H9 (cell line): ENCODE measurements around the gene SLC35A3. TPM values are rescaled to one million over a fixed set of nuclear protein-coding genes. Genes with fewer than 3 reads are reported as not detected.

Experiments used
- DNase-seq: peaks from one replicate; pipeline ENCODE4 v3.0.0-alpha.2; 2017
- H2AFZ ChIP-seq: one replicate; pipeline ENCODE4 v1.6.1; 2013; ENCODE audit warnings: mild to moderate bottlenecking, low read length, control low read depth, moderate library complexity
- H2AK5ac ChIP-seq: 2 replicates; pipeline ENCODE4 v1.6.1; 2013; ENCODE audit warnings: low read length, control low read depth, mixed read lengths; ENCODE audit not compliant: insufficient read length
- H2BK120ac ChIP-seq: one replicate; pipeline ENCODE4 v1.6.1; 2013; ENCODE audit warnings: low read depth, mild to moderate bottlenecking, low read length, control low read depth, inconsistent platforms; ENCODE audit not compliant: poor library complexity, severe bottlenecking
- H2BK12ac ChIP-seq: 2 replicates; pipeline ENCODE4 v1.6.1; 2013; ENCODE audit warnings: low read length, control low read depth, mixed read lengths, low read depth; ENCODE audit not compliant: insufficient read length
- H2BK15ac ChIP-seq: 2 replicates; pipeline ENCODE4 v1.6.1; 2013; ENCODE audit warnings: low read depth, low read length, control low read depth
- H2BK20ac ChIP-seq: one replicate; pipeline ENCODE4 v1.6.1; 2013; ENCODE audit warnings: low read depth, mild to moderate bottlenecking, low read length, control low read depth, inconsistent platforms; ENCODE audit not compliant: poor library complexity, severe bottlenecking
- H2BK5ac ChIP-seq: 2 replicates; pipeline ENCODE4 v1.6.1; 2013; ENCODE audit warnings: low read length, control low read depth, mixed read lengths; ENCODE audit not compliant: insufficient read length
- H3K14ac ChIP-seq: 2 replicates; pipeline ENCODE4 v1.6.1; 2013; ENCODE audit warnings: low read length, control low read depth; ENCODE audit not compliant: insufficient read depth
- H3K18ac ChIP-seq: 2 replicates; pipeline ENCODE4 v1.6.1; 2013; ENCODE audit warnings: low read depth, mild to moderate bottlenecking, mixed read lengths, low read length, control low read depth; ENCODE audit not compliant: insufficient read length
- H3K23ac ChIP-seq: 2 replicates; pipeline ENCODE4 v1.6.1; 2013; ENCODE audit warnings: low read length, control low read depth, mixed read lengths, low read depth; ENCODE audit not compliant: insufficient read length
- H3K23me2 ChIP-seq: 2 replicates; pipeline ENCODE4 v1.6.1; 2013; ENCODE audit warnings: low read depth, mild to moderate bottlenecking, mixed read lengths, low read length, control low read depth; ENCODE audit not compliant: insufficient read length, poor library complexity, severe bottlenecking
- H3K27ac ChIP-seq: 2 replicates; pipeline ENCODE4 v1.5.1; 2013; ENCODE audit warnings: low read length, control low read depth, mixed read lengths, low read depth; ENCODE audit not compliant: insufficient read length
- H3K27me3 ChIP-seq: 2 replicates; pipeline ENCODE4 v1.6.1; 2013; ENCODE audit warnings: low read length, control low read depth, inconsistent platforms; ENCODE audit not compliant: insufficient read depth
- H3K4ac ChIP-seq: 2 replicates; pipeline ENCODE4 v1.6.1; 2013; ENCODE audit warnings: low read depth, mild to moderate bottlenecking, control low read depth, inconsistent platforms, low read length, moderate library complexity
- H3K4me1 ChIP-seq: 2 replicates; pipeline ENCODE4 v1.6.1; 2013; ENCODE audit warnings: low read length, control low read depth, inconsistent platforms; ENCODE audit not compliant: insufficient read depth
- H3K4me2 ChIP-seq: 2 replicates; pipeline ENCODE4 v1.6.1; 2013; ENCODE audit warnings: low read length, control low read depth, mixed read lengths; ENCODE audit not compliant: insufficient read length, insufficient read depth
- H3K56ac ChIP-seq: 2 replicates; pipeline ENCODE4 v1.6.1; 2013; ENCODE audit warnings: low read depth, mild to moderate bottlenecking, mixed read lengths, low read length, control low read depth; ENCODE audit not compliant: insufficient read length
- H3K79me1 ChIP-seq: 2 replicates; pipeline ENCODE4 v1.6.1; 2013; ENCODE audit warnings: low read depth, mild to moderate bottlenecking, moderate library complexity, low read length, control low read depth, inconsistent platforms; ENCODE audit not compliant: insufficient read depth, poor library complexity, severe bottlenecking
- H3K79me2 ChIP-seq: 2 replicates; pipeline ENCODE4 v1.6.1; 2013; ENCODE audit warnings: low read length, control low read depth, inconsistent platforms; ENCODE audit not compliant: insufficient read depth
- H3K9ac ChIP-seq: 2 replicates; pipeline ENCODE4 v1.6.1; 2013; ENCODE audit warnings: low read length, control low read depth, mixed read lengths; ENCODE audit not compliant: insufficient read length; ENCODE audit errors: extremely low read depth
- H3K9me3 ChIP-seq: one replicate; pipeline ENCODE4 v1.6.1; 2013; ENCODE audit warnings: low read depth, low read length, inconsistent platforms; ENCODE audit not compliant: control insufficient read depth
- H3T11ph ChIP-seq: one replicate; pipeline ENCODE4 v1.6.1; 2013; ENCODE audit warnings: mild to moderate bottlenecking, low read length, control low read depth, inconsistent platforms
- H4K20me1 ChIP-seq: one replicate; pipeline ENCODE4 v1.6.1; 2013; ENCODE audit not compliant: control insufficient read depth, insufficient read length, insufficient read depth
- H4K5ac ChIP-seq: 2 replicates; pipeline ENCODE4 v1.6.1; 2013; ENCODE audit warnings: low read depth, mild to moderate bottlenecking, mixed read lengths, low read length, control low read depth; ENCODE audit not compliant: insufficient read length
- H4K8ac ChIP-seq: replicated peaks from 2 replicates; pipeline ENCODE4 v1.6.1; 2013; ENCODE audit warnings: low read length, control low read depth, mixed read lengths, low read depth; ENCODE audit not compliant: insufficient read length
- H4K91ac ChIP-seq: 2 replicates; pipeline ENCODE4 v1.6.1; 2013; ENCODE audit warnings: low read depth, mild to moderate bottlenecking, moderate library complexity, mixed read lengths, low read length, control low read depth; ENCODE audit not compliant: insufficient read length
- H3K27ac Mint-ChIP-seq, 3 experiments: 2 replicates in 2 of 3; 3 replicates in 1 of 3; pipeline ENCODE4 v1.8.0; 2020 to 2021; ENCODE audit warnings: mixed read lengths in 3 of 3, mild to moderate bottlenecking in 1 of 3, moderate library complexity in 1 of 3
- H3K27me3 Mint-ChIP-seq: 2 replicates; pipeline ENCODE4 v1.8.0; 2021; ENCODE audit warnings: low read depth, mild to moderate bottlenecking, moderate library complexity, mixed read lengths
- H3K36me3 Mint-ChIP-seq, 3 experiments: 2 replicates in 2 of 3; 3 replicates in 1 of 3; pipeline ENCODE4 v1.8.0; 2020 to 2021; ENCODE audit warnings: low read depth in 3 of 3, mixed read lengths in 3 of 3; ENCODE audit not compliant: insufficient read depth in 1 of 3
- H3K4me1 Mint-ChIP-seq, 2 experiments: 2 replicates each; pipeline ENCODE4 v1.8.0; 2020; ENCODE audit warnings: mixed read lengths in 2 of 2
- H3K4me3 Mint-ChIP-seq, 2 experiments: 2 replicates in 1 of 2; 3 replicates in 1 of 2; pipeline ENCODE4 v1.8.0; 2020 to 2021; ENCODE audit warnings: mild to moderate bottlenecking in 2 of 2, mixed read lengths in 2 of 2, moderate library complexity in 1 of 2
- H3K9me3 Mint-ChIP-seq, 2 experiments: 2 replicates in 1 of 2; 3 replicates in 1 of 2; pipeline ENCODE4 v1.8.0; 2020; ENCODE audit warnings: mild to moderate bottlenecking in 2 of 2, mixed read lengths in 2 of 2, moderate library complexity in 1 of 2
- CTCF ChIP-seq: fragments of 200-600 bp; sonication (generic); conservative IDR thresholded peaks from 3 replicates; pipeline ENCODE4 v1.8.0; 2021; ENCODE audit warnings: antibody characterized with exemption, mild to moderate bottlenecking
- total RNA-seq: library from RNA; stranded (reverse); gene quantifications from 2 replicates; pipeline ENCODE4 v1.2.1, GENCODE V29; 2021

SLC35A3 gene
- total RNA-seq, 1 experiment from 2014 or later: 15.1 TPM

- H2AK5ac ChIP-seq: no peak overlapping the region
These were observed 35.0 kb upstream of the SLC35A3 start for GRCh38 chr1:99934801-99935200.

More at GRCh38 chr1:99934801-99935200, 35.0 kb upstream of the SLC35A3 start:
- Histone ChIP-seq H2AFZ (no peak overlapping the region), H2BK5ac (no peak overlapping the region), H3K9me3 (no peaks in the 10 kb centered on the region), H3K56ac (no peak overlapping the region), H3K23ac (no peak overlapping the region), H3T11ph (no peak overlapping the region), H3K4ac (no peak overlapping the region), H2BK20ac (no peak overlapping the region), H4K91ac (no peak overlapping the region), H3K9ac (no peak overlapping the region), H3K27me3 (no peaks in the 10 kb centered on the region), H2BK15ac (no peak overlapping the region), H4K8ac (no peak overlapping the region), H3K79me2 (no peaks in the 10 kb centered on the region), H3K4me1 (no peaks in the 10 kb centered on the region), H4K5ac (no peak overlapping the region), H2BK12ac (no peak overlapping the region), H2BK120ac (no peak overlapping the region), H4K20me1 (no peaks in the 10 kb centered on the region), H3K14ac (no peak overlapping the region), H3K18ac (no peak overlapping the region), H3K4me2 (no peak overlapping the region), H3K23me2 (no peaks in the 10 kb centered on the region), H3K27ac (no peak overlapping the region), H3K79me1 (no peaks in the 10 kb centered on the region)
- TF ChIP-seq CTCF: no peak
- Mint-ChIP-seq H3K9me3 (no peaks in the 10 kb centered on the region), H3K4me1 (no peaks in the 10 kb centered on the region), H3K36me3 (no peaks in the 10 kb centered on the region), H3K4me3 (no peak overlapping the region), H3K27ac (no peak overlapping the region), H3K27me3 (no peaks in the 10 kb centered on the region)
- DNase-seq: no peak
